HG03097 (cell line): ENCODE measurements around the gene PRKD1.
"Not testable (repeated sequence)": the region's sequence is repeated elsewhere in the genome, so short reads cannot be mapped to it uniquely, and the experiment has no call there.

Source experiments
- ATAC-seq: cut with Tn5 transposase; IDR thresholded peaks from one replicate; pipeline ENCODE4 v1.9.1; 2021; ENCODE audit not compliant: unreplicated experiment, low FRiP score

PRKD1 gene

DNA sequence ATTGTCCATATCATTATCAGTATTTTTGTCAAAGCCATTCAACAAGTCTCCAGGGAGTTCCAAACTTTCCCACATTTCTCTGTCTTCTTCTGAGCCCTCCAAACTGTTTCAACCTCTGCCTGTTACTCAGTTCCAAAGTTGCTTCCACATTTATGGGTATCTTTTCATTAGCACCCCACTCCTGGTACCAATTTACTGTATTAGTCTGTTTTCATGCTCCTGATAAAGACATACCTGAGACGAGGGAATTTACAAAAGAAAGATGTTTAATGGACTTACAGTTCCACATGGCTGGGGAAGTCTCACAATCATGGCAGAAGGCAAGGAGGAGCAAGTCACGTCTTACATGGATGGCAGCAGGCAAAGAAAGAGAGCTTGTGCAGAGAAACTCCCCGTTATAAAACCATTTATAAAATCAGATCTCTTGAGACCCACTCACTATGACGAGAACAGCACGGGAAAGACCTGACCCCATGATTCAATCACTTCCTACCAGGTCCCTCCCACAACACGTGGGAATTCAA lies 87.2 kb downstream of the PRKD1 start:
- not testable (repeated sequence) for ATAC-seq

GRCh38 chr14:29839691-29840090 lies 88.0 kb downstream of the PRKD1 start:
- not testable (repeated sequence) for ATAC-seq

DNA sequence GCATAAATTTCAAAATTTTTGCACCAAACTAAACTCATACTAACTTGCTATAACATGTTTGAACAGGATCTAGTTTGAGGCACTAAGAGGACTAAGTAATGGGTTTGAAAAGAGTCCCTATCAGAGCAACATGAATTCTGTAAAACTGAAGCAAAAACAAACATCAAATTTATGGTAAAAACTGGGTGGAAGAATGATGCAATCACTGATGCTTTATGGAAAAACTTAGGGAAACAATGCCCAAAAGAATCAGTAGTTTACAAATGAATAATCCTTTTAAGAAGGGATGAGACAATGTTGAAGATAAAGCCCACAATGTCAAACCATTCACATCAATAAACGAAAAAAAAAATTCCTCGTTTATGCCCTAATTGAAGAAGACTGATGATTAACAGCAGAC lies 88.9 kb downstream of the PRKD1 start:
- ATAC-seq = no peak

GRCh38 chr14:29836395-29836794 lies 91.3 kb downstream of the PRKD1 start:
- no peak for ATAC-seq

DNA sequence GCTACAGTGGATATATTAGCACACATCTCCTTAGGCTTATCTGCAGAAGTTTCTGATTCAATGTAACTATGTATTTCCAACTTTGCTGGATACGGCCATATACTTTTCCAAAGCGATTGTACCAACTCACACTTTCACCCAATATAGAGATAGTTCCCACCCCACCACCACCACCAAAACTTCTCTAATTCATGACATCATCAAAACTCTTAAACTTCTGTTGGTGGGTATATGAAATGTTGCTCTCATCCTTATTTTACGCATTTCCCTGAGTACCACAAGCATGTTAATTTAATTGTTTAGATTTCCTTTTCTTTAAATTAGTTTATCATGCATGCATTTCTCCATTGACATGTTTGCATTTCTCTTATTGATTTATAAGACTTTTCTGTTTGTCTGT lies 95.6 kb downstream of the PRKD1 start:
- no peak for ATAC-seq

DNA sequence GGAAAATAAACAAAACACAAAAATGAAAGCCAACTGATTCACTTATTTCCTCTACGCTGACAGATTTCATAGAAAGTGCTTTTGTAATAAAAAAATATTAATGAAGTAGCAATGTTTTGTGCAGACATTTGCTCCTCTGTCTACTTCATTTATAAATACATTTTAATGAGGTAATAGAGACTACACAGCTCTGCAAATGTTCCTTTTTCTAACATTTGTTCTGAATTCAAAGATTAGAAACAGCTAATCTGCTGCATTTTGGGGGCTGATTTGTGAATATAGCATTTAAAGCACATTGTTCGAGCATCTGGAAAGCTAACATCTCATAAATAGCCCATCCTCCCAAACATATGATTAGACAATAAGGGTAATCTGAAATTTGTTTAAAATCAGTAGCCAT lies 97.8 kb downstream of the PRKD1 start:
- no peak for ATAC-seq

GRCh38 chr14:29823816-29824215 lies 103.8 kb downstream of the PRKD1 start:
- ATAC-seq = no peak

DNA sequence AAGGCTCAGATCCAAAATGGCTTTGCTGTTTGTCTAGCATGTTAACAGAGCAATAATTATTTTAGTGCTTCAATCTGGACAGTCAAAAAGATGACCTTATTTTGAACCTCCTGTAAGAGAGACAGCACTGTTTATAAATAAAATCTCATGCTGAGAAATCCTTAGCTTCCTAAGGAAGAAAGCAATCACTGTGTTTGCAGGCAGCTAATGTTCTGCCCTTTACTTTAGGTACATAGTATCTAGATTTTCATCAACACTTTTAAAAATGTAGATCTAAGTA lies 105.3 kb downstream of the PRKD1 start:
- ATAC-seq = no peak

- ATAC-seq = no peak
These were observed 105.8 kb downstream of the PRKD1 start for GRCh38 chr14:29821661-29822429.

- no peak for ATAC-seq
These were observed 106.4 kb downstream of the PRKD1 start for GRCh38 chr14:29821242-29821641.

GRCh38 chr14:29820785-29821184 lies 106.9 kb downstream of the PRKD1 start:
- no peak for ATAC-seq

GRCh38 chr14:29817767-29818405 lies 109.8 kb downstream of the PRKD1 start:
- ATAC-seq = no peak

DNA sequence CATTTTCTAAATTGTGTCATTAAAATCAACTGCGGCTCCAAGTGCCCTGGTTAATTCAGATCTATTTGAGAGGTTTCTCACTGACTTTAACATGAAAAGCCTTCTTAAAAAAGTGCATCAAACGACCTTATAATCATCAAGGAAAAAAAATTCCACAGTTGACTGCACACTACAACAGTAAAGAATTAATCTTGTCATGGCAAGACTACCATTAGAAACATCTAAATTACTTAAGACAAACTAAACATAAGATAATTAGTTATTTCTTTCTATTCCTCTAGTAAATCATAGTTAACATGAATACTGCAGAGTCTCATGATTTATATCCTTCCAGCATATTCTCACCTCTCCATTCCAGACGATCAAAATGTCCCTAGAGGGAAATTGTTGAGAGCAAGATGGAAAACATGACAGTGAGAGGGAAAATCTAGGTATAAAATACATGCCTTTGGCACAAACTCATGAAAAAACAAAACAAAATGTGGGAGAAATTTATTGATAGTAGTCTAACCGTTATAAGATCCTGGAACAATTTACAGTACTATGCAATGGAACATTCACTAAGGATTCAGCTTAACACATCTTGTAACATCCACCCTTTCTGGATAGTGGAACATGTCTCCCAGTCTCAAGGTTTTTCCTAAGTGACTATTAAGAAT lies 112.5 kb downstream of the PRKD1 start:
- ATAC-seq = no peak

DNA sequence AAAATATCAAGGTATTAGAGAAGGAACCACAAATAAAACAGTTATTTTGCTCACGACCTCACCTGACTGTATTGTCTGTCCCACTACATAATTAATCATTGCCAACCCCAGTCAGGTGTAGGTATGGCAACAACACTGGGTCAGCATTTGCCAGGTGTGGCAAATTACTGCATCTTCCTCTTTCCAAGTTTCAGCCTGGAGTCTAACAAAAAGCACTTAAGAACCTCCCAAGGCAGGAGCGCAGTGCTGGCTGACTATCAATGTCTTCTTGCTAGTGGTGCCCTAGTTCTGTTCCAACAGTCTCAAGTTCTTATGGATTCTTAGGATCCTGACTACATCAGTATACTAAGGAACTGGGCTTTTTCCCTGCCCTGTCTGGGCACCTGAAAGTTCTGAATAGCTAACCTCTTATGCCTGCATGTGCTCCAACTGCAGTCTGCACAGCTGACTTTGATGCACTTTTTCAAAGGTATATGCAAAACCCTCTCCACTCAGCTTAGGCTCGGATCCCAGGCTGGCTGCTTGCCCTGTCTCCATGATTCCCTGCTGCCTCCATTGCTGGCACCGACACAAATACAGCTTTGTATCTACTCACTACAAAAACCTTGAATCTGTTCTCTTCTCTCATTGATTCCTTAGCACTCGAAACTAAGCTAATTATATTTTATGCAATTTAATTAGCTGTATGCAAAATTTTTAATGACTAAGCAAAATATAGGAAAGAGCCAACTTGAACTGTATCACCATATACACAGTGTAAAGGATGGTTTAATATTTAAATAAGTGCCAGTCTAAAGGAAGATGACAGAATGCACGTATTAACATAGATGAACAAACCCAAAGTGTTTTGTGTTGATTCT lies 113.3 kb downstream of the PRKD1 start:
- ATAC-seq = no peak

DNA sequence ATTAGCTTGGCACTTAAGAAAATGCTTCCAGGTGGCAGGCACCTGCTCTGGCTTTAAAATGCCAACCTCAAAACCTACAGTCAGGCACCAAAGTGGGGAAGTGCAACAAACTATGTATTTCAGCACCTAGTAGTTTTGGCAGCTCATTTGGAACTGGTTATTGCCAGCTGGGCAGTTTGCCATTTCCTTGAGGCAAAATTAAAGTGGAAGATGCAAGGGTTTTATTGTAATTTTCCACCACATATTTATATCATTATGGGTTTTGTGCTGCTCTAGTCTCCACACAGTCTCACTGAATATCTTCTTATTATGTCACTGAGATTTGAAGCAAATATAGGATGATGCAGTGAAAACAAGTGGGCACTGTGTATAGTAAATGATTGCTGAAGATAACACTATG lies 117.0 kb downstream of the PRKD1 start:
- no peak for ATAC-seq

GRCh38 chr14:29810064-29810463 lies 117.6 kb downstream of the PRKD1 start:
- ATAC-seq = no peak

GRCh38 chr14:29806124-29806517 lies 121.5 kb downstream of the PRKD1 start:
- ATAC-seq = no peak

DNA sequence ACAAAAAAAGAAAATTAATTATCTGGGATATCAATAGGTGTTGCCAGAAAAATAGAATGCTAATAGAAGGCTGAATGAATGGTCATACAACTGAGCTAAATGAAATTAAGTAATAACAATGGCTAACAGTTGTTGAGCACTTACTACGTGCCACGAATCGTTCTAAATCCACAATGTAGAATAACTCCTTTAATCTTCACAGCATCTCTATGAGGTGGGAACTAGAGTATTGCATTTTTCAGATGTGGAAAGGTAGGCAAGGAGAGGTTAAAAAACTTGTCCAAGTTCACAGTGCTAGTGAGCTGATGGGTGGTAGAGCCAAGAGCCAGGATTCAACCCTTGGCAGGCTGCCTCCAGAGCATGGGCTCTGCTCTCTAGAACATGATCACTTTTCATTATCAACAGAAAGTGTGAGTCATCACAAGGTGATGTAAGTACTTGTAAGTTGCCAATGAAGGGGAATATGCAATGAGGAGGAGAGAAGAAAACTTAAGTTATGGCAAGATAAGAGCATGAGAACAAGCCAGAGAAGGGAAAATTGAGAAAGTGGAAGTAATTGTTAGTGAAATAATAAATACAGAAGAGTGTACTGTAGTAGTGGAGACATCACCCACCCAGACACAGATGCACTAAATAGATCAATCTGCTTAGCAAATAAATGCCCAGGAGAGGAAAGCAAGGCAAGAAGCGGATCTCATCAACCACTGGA lies 122.1 kb downstream of the PRKD1 start:
- ATAC-seq = no peak

DNA sequence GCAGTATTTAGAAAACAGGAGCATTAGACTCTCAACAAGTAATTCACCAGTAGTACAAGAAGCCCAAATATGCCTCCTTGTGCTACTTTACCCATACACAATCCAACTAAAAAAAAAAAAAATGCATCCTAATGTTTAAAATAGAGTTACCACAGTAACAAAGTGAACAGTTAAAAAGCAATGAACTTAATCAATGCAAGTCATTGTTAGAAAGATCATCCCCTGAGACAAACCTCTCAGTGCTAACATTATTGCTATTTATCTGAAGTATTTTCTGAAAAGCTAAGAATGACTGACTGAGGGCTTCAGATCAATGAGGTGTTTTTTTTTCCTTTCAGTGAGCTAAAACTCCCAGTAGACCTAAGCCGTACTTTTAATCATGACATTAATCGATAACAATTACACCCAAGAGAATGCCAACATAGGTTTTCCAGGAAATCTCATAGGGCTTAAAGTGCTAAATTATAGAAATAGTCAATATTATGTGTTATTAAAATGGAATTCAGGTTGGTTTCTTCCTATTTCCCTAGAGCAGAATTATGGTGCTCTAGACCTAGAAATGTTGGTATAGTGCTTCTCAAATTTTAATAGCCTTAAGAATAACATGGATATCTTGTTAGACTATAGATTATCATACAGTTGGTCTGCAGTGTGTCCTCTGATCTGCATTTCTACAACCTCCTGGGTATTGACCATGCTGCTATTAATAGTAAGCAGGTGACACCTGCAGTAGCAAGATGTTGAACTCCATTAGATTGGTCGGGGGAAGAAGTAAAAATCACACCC lies 123.0 kb downstream of the PRKD1 start:
- no peak for ATAC-seq

- ATAC-seq = no peak
These were observed 124.6 kb downstream of the PRKD1 start for GRCh38 chr14:29803045-29803444.
